Central memory CD8-positive, alpha-beta T cell (primary cell): Measurements from ENCODE around the gene WLS.

ENCODE experiments used
- ATAC-seq: fragments of 150-1000 bp; cut with Tn5 transposase; replicated peaks from 2 replicates; pipeline ENCODE4 v1.10.0; 2022; ENCODE audit warnings: mild to moderate bottlenecking, moderate FRiP score, moderate number of reproducible peaks; ENCODE audit not compliant: poor library complexity, severe bottlenecking; ENCODE audit errors: extremely low read depth
- DNase-seq, 2 donors: peaks; one replicate each; pipeline ENCODE4 v3.0.0; 2021; ENCODE audit warnings: low spot score in 2 of 2
- H3K27ac Mint-ChIP-seq: one replicate; pipeline ENCODE4 v1.8.0; 2022; ENCODE audit warnings: low read depth, mild to moderate bottlenecking, moderate library complexity, mixed read lengths
- H3K27me3 Mint-ChIP-seq: one replicate; pipeline ENCODE4 v1.8.0; 2022; ENCODE audit warnings: mixed read lengths
- H3K36me3 Mint-ChIP-seq: one replicate; pipeline ENCODE4 v1.8.0; 2022; ENCODE audit warnings: mild to moderate bottlenecking, moderate library complexity, mixed read lengths; ENCODE audit not compliant: insufficient read depth
- H3K4me1 Mint-ChIP-seq: one replicate; pipeline ENCODE4 v1.8.0; 2022; ENCODE audit warnings: mixed read lengths
- H3K4me3 Mint-ChIP-seq: one replicate; pipeline ENCODE4 v1.8.0; 2022; ENCODE audit warnings: mild to moderate bottlenecking, moderate library complexity, mixed read lengths
- H3K9me3 Mint-ChIP-seq: one replicate; pipeline ENCODE4 v1.8.0; 2022; ENCODE audit warnings: mixed read lengths

The WLS gene

GRCh38 chr1:68147534-68148171, 84.7 kb downstream of the WLS start:
- ATAC-seq (no peak), DNase-seq (no peak)
- H3K27me3 Mint-ChIP-seq: peaks cover 10% of the 10 kb centered on the region
- no peaks in the 10 kb centered on the region for H3K4me1 Mint-ChIP-seq
- no peaks in the 10 kb centered on the region for H3K36me3 Mint-ChIP-seq
- H3K4me3 Mint-ChIP-seq: no peak overlapping the region
- H3K9me3 Mint-ChIP-seq: no peaks in the 10 kb centered on the region
- H3K27ac Mint-ChIP-seq: no peak overlapping the region

- Mint-ChIP-seq H3K27ac (no peak overlapping the region), H3K27me3 (peaks cover 19% of the 10 kb centered on the region), H3K4me3 (no peak overlapping the region), H3K4me1 (no peaks in the 10 kb centered on the region), H3K9me3 (no peaks in the 10 kb centered on the region), H3K36me3 (no peaks in the 10 kb centered on the region)
- ATAC-seq (no peak), DNase-seq (no peak)
Observed at GRCh38 chr1:68145418-68146126, 86.8 kb downstream of the WLS start.

DNA sequence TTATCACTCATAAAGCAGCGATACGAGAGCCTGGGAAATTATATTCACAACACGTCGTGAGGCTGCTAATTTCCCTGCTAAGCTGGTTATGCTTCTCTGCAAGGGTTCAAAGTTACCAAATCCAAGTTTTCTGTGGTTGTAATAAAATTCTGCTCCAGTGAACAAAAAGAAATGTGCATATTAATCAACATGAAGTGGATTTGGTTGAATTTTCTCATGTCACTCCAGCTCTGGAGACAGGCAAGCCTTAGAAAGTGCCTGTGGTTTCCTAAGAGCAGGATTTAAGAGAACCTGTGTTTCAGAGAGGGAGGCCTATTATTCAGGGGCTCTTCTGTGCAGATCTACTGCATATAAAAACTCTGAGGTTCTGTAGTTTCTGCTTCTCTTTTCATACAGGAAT, 87.5 kb downstream of the WLS start:
- Mint-ChIP-seq H3K27me3 (peaks cover 22% of the 10 kb centered on the region), H3K27ac (no peak overlapping the region), H3K36me3 (no peaks in the 10 kb centered on the region), H3K9me3 (no peaks in the 10 kb centered on the region), H3K4me3 (no peak overlapping the region), H3K4me1 (no peaks in the 10 kb centered on the region)
- ATAC-seq (no peak), DNase-seq (no peak)

DNA sequence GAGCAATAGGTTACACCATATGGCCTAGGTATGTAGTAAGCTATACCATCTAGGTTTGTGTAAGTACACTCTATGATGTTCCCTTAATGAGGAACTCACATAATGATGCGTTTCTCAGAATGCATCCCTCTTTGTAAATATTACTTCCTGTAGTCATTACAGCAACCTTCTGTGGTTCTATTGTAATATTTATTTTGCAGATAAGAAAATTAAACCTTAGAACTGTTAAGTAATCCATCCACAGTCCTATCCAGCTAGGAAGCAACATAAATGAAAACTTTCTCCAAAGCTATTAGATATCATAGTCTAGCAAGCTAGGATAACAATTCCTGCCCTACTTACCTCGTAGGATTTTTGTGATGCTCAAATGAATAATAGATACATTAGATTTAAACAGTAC, 88.7 kb downstream of the WLS start:
- H3K36me3 Mint-ChIP-seq: no peaks in the 10 kb centered on the region
- H3K27ac Mint-ChIP-seq: no peak overlapping the region
- no peak for DNase-seq
- no peaks in the 10 kb centered on the region for H3K9me3 Mint-ChIP-seq
- peaks cover 19% of the 10 kb centered on the region for H3K27me3 Mint-ChIP-seq
- ATAC-seq: no peak
- H3K4me1 Mint-ChIP-seq: no peaks in the 10 kb centered on the region
- H3K4me3 Mint-ChIP-seq: no peak overlapping the region

DNA sequence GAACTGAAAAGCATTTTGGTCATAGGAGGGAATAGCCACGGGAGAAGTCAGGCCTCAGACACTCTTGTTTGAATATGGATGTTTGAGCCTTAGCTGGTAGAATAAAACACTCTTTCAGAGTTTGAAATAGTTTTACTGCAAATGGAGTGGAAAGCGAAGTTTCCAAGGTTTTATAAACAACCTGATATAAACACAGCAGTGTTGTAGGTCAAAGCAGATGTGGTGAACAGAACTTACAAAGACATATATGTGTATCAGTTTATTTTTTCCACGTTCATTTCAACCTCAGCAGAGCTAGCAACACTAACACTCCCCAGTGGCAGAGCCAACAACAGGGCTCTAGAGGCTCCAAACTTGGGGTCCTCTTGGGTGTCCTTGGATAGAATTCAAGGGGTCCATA, 89.9 kb downstream of the WLS start:
- Mint-ChIP-seq H3K36me3 (no peaks in the 10 kb centered on the region), H3K9me3 (no peaks in the 10 kb centered on the region), H3K27me3 (peaks cover 12% of the 10 kb centered on the region), H3K4me3 (no peak overlapping the region), H3K4me1 (no peaks in the 10 kb centered on the region), H3K27ac (no peak overlapping the region)
- no peak for DNase-seq
- ATAC-seq: no peak

DNA sequence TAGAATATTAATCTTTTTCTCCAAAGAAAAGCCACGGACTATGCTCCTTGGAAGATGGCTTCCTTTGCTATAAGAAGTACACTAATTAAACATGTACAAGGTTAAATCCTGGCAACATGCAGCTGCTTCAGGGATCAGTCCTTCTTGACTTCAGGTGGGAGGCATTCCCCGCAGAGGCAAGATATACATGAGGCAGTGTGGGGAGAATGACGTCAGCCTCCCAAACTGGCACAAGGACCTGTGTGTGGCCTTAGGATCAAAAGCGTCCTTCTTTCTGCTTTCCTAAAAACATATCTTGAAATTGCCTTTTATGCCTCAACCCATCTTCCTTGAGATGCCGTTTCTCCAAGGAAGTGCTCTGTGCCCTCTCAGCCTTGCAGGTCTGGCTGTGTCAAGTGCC, 90.3 kb downstream of the WLS start:
- no peaks in the 10 kb centered on the region for H3K36me3 Mint-ChIP-seq
- ATAC-seq (no peak), DNase-seq (no peak)
- H3K27ac Mint-ChIP-seq: no peak overlapping the region
- no peaks in the 10 kb centered on the region for H3K9me3 Mint-ChIP-seq
- H3K4me3 Mint-ChIP-seq: no peak overlapping the region
- H3K27me3 Mint-ChIP-seq: peaks cover 12% of the 10 kb centered on the region
- no peaks in the 10 kb centered on the region for H3K4me1 Mint-ChIP-seq

DNA sequence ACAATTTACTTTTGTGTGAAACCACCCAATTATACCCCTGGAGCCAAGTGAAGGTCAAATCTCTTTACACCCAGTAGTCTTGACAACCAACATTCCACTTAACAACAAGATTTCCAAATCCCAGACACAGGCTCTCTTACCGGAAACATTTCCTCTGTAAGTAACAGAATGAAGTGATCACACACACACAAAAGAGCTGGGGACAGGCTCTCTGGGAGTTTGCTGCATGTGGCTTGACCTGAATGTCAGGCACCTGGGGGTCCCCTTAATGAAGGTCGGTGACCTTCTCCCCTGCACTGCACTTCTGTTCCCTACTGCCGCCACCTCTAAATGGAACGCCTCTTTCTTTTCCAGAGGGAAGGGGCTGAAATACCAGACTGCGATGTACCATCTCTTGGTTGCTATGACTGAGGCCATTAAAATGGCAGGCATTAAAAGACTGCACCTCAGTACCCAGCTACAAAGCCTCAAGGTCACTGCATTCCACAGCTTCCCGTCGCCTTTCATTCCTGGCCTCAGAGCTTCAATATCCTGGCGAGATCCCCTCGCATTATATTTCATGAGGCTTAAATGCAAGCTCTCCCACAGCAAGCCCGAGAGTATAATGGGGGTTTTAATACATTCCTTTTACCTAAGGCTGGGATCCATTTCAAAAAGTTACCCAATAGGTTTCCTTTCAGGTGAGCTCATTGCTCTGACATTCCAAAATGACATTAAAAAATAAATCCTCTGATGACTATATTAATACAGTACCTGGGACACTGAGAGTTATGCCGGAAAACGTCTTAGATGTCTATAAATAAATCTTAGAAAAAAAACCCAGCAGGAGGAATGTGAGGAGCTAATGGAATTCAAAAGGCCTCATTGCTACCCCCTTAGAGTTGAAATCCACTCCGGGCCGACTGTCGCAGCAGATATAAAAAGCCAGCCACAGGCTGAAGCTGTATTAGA, 91.0 kb downstream of the WLS start:
- Mint-ChIP-seq H3K4me3 (no peak overlapping the region), H3K27ac (no peak overlapping the region), H3K36me3 (no peaks in the 10 kb centered on the region), H3K4me1 (no peaks in the 10 kb centered on the region), H3K9me3 (no peaks in the 10 kb centered on the region), H3K27me3 (peaks cover 13% of the 10 kb centered on the region)
- DNase-seq (no peak), ATAC-seq (no peak)

GRCh38 chr1:68140536-68140935, 91.8 kb downstream of the WLS start:
- Mint-ChIP-seq H3K36me3 (no peaks in the 10 kb centered on the region), H3K9me3 (no peaks in the 10 kb centered on the region), H3K27ac (no peak overlapping the region), H3K4me1 (no peaks in the 10 kb centered on the region), H3K27me3 (peaks cover 21% of the 10 kb centered on the region), H3K4me3 (no peak overlapping the region)
- ATAC-seq (no peak), DNase-seq (no peak)

- peaks cover 19% of the 10 kb centered on the region for H3K27me3 Mint-ChIP-seq
- no peaks in the 10 kb centered on the region for H3K4me1 Mint-ChIP-seq
- ATAC-seq (no peak), DNase-seq (no peak)
- H3K27ac Mint-ChIP-seq: no peak overlapping the region
- no peaks in the 10 kb centered on the region for H3K9me3 Mint-ChIP-seq
- no peaks in the 10 kb centered on the region for H3K36me3 Mint-ChIP-seq
- H3K4me3 Mint-ChIP-seq: no peak overlapping the region
Observed at GRCh38 chr1:68136187-68136586, 96.1 kb downstream of the WLS start.

GRCh38 chr1:68132426-68133130, 99.7 kb downstream of the WLS start:
- no peak for DNase-seq

DNA sequence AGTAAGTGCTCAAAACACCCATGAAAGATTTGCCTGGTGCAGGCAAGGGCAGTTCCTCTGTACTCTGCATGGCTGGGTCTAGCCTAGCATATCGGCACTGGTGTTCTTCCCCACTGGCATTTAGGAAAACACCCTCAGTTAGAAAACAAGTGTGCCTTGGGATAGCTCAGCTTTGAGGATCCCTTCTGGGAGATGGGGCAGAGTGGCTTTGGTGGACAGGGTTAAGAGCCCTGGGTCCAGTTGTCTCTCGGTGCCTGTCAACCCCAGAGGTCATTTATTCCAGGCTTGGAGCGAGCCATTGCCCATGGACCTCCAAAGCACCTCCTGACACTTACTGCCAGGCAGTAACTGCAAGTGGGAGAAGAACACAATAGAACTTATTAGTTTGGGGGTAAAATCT, 101.1 kb downstream of the WLS start:
- H3K36me3 Mint-ChIP-seq: no peaks in the 10 kb centered on the region
- no peaks in the 10 kb centered on the region for H3K4me1 Mint-ChIP-seq
- H3K9me3 Mint-ChIP-seq: no peaks in the 10 kb centered on the region
- H3K27ac Mint-ChIP-seq: no peak overlapping the region
- ATAC-seq (no peak), DNase-seq (no peak)
- no peak overlapping the region for H3K4me3 Mint-ChIP-seq
- peaks cover 7% of the 10 kb centered on the region for H3K27me3 Mint-ChIP-seq

More at GRCh38 chr1:68132426-68133130, 99.7 kb downstream of the WLS start:
- no peak for ATAC-seq
- Mint-ChIP-seq H3K4me3 (no peak overlapping the region), H3K4me1 (no peaks in the 10 kb centered on the region), H3K27me3 (peaks cover 10% of the 10 kb centered on the region), H3K9me3 (no peaks in the 10 kb centered on the region), H3K27ac (no peak overlapping the region), H3K36me3 (no peaks in the 10 kb centered on the region)

DNA sequence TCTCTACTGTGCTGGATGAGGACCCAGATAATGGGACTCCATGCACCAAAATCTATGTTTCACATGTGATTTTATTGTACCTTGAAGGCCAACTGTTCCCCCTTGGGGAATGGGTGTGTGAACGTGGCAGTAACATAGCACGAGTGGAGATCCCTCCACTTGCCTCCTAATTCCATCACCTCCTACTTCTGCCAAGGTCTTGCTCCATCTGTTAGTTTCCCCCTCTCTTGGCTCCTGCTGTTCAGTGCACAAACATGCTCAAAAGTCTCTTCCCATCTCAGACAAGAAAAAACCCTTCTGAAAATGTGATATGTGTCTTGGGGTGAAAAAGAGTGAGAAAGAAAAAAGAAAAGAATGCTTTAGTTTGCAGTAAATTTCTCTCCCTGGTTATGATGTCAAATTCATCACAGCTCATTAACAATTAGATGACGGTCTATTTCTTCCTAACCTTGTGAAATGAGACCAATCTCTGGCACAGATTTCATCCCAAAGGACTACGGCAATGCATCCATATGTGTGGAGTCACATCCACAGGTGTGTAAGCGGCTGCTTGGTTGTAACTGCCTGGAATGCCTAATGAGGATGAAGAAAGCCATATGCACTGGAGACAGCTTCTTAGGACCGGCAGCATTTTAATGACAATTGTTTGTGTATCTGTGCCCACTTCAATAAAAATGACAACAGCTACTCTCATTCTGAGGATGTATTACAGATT, 102.6 kb downstream of the WLS start:
- H3K27ac Mint-ChIP-seq: no peak overlapping the region
- H3K9me3 Mint-ChIP-seq: no peaks in the 10 kb centered on the region
- no peaks in the 10 kb centered on the region for H3K27me3 Mint-ChIP-seq
- DNase-seq (no peak), ATAC-seq (no peak)
- no peaks in the 10 kb centered on the region for H3K36me3 Mint-ChIP-seq
- no peaks in the 10 kb centered on the region for H3K4me1 Mint-ChIP-seq
- no peak overlapping the region for H3K4me3 Mint-ChIP-seq
